NCI-H1048 (cell line): ENCODE measurements around the gene PNKD.

ENCODE experiments used
- DNase-seq: peaks from one replicate; lab custom pipeline; 2025; lab: John Stamatoyannopoulos, UW

Gene PNKD

DNA sequence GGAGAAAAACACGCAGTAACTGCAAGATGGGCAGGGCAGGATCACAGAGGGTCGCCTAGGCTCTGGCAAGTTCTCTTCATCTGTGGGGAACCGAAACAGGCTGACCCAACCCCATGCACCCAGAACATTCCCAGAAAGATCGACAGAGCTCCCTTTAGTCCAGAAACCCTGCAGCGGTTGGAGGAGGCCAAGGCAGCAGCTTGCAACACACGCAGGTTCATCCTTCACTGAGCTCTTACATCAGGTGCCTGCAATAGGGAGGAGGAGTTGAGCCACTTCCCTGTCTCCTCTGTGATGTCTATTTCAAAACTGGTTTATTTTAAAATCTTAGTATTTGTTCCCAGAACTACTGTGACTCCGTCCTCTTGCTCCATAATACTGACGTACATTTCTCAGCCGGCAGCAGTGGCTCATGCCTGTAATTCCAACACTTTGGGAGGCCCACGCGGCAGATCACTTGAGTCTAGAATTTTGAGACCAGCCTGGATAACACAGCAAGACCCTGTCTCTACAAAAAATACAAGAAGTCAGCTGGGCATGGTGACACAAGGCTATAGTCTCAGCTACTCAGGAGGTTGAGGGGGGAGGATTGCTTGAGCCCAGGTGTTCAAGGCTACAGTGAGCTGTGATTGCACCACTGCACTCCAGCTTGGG is 100.2 kb downstream of the PNKD start:
- DNase-seq, result no peak

- no peak for DNase-seq
Observed at GRCh38 chr2:218371983-218372350, 101.6 kb downstream of the PNKD start.

- no peak for DNase-seq
Observed at GRCh38 chr2:218374795-218375194, 104.5 kb downstream of the PNKD start.

DNA sequence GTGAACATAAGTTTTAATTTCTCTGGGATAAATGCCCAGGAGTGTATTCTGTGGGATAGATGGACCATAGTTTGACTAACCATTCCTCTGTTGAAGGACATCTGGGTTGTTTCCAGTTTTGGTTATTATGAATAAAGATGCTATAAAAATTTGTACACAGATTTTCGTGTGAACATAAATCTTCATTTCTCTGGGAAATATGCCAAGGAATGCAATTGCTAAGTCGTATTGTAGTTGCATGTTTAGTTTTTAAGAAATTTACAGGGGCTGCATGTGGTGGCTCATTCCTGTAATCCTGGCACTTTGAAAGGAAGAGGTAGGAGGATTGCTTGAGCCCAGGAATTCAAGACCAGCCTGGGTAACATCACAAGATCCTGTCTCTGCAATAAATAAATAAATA is 104.9 kb downstream of the PNKD start:
- no peak for DNase-seq

- DNase-seq, result no peak
Observed at GRCh38 chr2:218378053-218378452, 107.7 kb downstream of the PNKD start.

- no peak for DNase-seq
Observed at GRCh38 chr2:218381916-218382366, 111.6 kb downstream of the PNKD start, which contains the start of gene SLC11A1. TSS of gene SLC11A1 (plus strand) at chr2:218382273. CDS start at chr2:218382369, 96 bp downstream.

GRCh38 chr2:218382785-218383184 is 112.5 kb downstream of the PNKD start:
- DNase-seq, result no peak

GRCh38 chr2:218383892-218384519 is 113.7 kb downstream of the PNKD start:
- DNase-seq, result no peak

DNA sequence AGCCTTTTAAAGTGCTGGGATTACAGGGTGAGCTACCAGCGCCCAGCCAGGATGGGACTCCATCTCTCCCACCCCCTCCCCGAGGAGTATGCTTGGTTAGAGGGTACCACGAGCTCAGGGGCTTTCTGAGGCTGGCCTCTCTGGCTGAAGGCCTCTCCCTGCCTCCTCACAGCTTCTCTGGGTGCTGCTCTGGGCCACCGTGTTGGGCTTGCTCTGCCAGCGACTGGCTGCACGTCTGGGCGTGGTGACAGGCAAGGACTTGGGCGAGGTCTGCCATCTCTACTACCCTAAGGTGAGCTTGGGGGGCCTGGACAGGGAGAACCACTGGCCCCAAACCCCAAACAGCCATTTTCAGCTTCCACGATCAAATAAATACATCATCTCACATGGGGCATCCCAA is 114.7 kb downstream of the PNKD start:
- no peak for DNase-seq

DNA sequence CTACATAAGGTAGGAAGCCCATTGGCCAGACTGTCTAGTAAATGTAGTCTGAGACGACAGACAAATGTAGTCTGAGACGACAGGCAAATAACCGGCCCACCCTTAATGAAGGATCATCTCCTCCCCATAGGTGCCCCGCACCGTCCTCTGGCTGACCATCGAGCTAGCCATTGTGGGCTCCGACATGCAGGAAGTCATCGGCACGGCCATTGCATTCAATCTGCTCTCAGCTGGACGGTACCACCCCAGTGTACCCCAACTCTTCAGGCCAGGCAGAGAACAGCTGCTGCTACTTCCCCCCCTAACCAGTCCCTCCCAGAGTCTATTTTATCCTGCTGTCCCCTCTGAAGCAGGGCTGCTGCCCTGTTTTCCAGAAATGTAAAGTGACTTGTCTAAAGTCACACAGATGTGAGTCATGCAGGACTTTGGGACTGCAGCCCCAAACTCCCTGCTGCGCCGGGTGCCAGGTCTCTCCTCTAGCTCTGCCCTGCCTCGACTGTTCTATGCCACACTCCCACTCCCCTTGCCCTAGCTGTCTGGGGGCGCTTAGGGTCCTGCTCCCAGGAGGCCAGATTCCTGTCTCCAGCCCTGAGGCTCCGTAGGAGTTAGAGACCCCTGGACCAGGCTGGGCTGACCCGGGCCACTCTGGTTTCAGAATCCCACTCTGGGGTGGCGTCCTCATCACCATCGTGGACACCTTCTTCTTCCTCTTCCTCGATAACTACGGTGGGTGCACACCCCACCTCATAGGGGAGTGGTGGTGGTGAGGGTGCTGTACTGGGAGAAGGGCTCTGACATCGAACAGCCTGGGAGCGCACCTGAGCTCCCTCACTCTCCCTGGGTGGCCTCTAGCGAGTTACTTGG is 116.4 kb downstream of the PNKD start:
- no peak for DNase-seq

GRCh38 chr2:218387369-218388194 is 117.3 kb downstream of the PNKD start:
- DNase-seq, result no peak

DNA sequence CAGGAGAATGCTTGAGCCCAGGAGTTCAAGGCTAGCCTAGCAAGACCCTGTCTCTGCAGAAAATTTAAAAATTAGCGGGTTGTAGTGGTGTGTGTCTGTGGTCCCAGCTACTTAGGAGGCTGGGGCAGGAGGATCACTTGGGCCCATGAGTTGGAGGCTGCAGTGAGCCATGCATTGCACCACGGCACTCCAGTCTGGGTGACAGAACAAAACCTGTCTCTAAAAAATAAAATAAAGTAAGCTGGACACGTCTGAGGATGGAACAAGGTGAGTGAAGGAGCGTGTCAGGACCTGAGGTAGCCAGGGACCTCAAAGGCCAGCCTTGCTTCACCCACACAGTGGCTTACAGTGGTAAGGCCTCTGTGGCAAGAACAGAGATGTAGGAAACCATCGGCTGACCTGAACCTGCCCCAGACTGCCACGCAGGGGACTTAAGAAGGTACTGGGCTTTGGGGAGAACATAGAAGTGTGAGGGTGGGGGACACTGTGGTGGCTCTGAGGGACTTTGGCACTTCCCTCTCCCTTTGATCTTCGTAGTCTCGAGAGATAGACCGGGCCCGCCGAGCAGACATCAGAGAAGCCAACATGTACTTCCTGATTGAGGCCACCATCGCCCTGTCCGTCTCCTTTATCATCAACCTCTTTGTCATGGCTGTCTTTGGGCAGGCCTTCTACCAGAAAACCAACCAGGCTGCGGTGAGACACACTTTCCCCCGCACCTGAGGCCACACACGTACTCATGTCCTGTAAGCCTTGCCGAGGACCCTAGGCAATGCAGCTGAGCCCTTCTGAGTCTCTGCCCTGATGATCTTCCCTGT is 119.2 kb downstream of the PNKD start:
- DNase-seq, result no peak

GRCh38 chr2:218391202-218391601 is 120.9 kb downstream of the PNKD start:
- DNase-seq, result no peak

GRCh38 chr2:218392459-218392858 is 122.1 kb downstream of the PNKD start:
- DNase-seq, result no peak

- DNase-seq, result no peak
Observed at GRCh38 chr2:218392891-218393462, 122.7 kb downstream of the PNKD start.

GRCh38 chr2:218393750-218394290 is 123.5 kb downstream of the PNKD start:
- DNase-seq, result no peak

DNA sequence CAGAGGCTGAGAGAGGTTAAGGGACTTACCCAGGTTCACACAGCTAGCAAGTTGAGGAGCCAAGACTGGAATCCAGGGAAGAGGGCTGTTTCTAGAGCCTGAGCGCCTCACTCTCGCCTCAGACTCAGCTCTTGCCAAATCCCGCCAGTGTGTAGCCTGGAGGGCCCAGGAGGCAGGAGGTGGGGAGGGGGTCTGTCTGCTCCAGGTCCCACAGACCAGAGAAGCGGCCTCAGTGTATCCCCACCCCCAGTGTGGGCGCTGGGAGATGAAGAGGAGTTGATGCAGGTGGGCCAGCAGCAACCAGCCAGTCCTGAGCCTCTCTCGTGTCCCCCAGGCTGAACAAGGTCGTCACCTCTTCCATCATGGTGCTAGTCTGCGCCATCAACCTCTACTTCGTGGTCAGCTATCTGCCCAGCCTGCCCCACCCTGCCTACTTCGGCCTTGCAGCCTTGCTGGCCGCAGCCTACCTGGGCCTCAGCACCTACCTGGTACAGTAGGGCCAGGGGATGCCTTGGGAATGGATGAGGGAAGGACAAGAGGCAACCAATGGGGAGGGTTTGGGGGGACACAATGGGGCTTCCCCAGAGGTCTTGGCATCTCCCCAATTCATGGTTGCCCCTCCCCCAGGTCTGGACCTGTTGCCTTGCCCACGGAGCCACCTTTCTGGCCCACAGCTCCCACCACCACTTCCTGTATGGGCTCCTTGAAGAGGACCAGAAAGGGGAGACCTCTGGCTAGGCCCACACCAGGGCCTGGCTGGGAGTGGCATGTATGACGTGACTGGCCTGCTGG is 124.2 kb downstream of the PNKD start:
- no peak for DNase-seq

DNA sequence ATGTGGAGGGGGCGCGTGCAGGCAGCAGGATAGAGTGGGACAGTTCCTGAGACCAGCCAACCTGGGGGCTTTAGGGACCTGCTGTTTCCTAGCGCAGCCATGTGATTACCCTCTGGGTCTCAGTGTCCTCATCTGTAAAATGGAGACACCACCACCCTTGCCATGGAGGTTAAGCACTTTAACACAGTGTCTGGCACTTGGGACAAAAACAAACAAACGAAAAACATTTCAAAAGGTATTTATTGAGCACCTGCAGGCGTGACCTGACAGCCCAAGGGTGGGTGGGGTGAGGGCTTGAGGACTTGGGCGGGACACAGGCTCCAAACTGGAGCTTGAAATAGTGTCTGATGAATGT is 124.7 kb downstream of the PNKD start:
- no peak for DNase-seq

- no peak for DNase-seq
Observed at GRCh38 chr2:218395456-218395825, 125.1 kb downstream of the PNKD start.
